Left ventricle myocardium inferior (tissue), 1 donor: ENCODE data around the gene REXO2. TPM values are rescaled to one million over a fixed set of nuclear protein-coding genes. Genes with fewer than 3 reads are reported as not detected.

Experiments
- DNase-seq: peaks from one replicate; pipeline ENCODE4 v3.0.0-alpha.2; 2020
- H3K27ac ChIP-seq: fragments of 200-600 bp; replicated peaks from 2 replicates; pipeline ENCODE4 v1.8.0; 2021
- H3K27me3 ChIP-seq: fragments of 200-600 bp; 2 replicates; pipeline ENCODE4 v1.8.0; 2021; ENCODE audit warnings: low read depth
- H3K36me3 ChIP-seq: fragments of 200-600 bp; 2 replicates; pipeline ENCODE4 v1.8.0; 2021
- H3K4me1 ChIP-seq: fragments of 200-600 bp; 2 replicates; pipeline ENCODE4 v1.8.0; 2021
- H3K4me3 ChIP-seq: fragments of 200-600 bp; 2 replicates; pipeline ENCODE4 v1.8.0; 2021; ENCODE audit warnings: mild to moderate bottlenecking, moderate library complexity
- H3K9me3 ChIP-seq: fragments of 200-600 bp; replicated peaks from 2 replicates; pipeline ENCODE4 v1.8.0; 2021
- intact Hi-C: fragments of 100-400 bp; cut with micrococcal nuclease; formaldehyde crosslinking; loops from one replicate; pipeline ENCODE4 v1.11.0; 2022
- total RNA-seq: library from RNA; stranded (reverse); fragmentation: NEBNext Ultra II Directional; extraction: Animal tissue kit (Norgen Biotek cat#: 25700); gene quantifications from one replicate; pipeline ENCODE4 v1.2.1, GENCODE V29; 2021
- TF ChIP-seq, protein P1 (sequence below): fragments of 200-600 bp; IDR thresholded peaks from 2 replicates; pipeline ENCODE4 v1.8.0; 2021; ENCODE audit warnings: antibody characterized with exemption, mild to moderate bottlenecking, borderline replicate concordance
- donor health status: DM: no; HTN: yes; CAD: no; lungs with severe emphysema.

Gene REXO2
- total RNA-seq, 1 donor from 2014 or later, result 182 TPM

- peak overlapping the region; percentile 91 for H3K27ac ChIP-seq
- H3K4me1 ChIP-seq, result peaks cover 66% of the 10 kb centered on the region
- H3K36me3 ChIP-seq, result peaks cover 16% of the 10 kb centered on the region
- intact Hi-C loops, result no loop called here
- H3K9me3 ChIP-seq, result no peaks in the 10 kb centered on the region
- TF ChIP-seq, protein P1, sequence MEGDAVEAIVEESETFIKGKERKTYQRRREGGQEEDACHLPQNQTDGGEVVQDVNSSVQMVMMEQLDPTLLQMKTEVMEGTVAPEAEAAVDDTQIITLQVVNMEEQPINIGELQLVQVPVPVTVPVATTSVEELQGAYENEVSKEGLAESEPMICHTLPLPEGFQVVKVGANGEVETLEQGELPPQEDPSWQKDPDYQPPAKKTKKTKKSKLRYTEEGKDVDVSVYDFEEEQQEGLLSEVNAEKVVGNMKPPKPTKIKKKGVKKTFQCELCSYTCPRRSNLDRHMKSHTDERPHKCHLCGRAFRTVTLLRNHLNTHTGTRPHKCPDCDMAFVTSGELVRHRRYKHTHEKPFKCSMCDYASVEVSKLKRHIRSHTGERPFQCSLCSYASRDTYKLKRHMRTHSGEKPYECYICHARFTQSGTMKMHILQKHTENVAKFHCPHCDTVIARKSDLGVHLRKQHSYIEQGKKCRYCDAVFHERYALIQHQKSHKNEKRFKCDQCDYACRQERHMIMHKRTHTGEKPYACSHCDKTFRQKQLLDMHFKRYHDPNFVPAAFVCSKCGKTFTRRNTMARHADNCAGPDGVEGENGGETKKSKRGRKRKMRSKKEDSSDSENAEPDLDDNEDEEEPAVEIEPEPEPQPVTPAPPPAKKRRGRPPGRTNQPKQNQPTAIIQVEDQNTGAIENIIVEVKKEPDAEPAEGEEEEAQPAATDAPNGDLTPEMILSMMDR, result no peak
- no peak for DNase-seq
- peak overlapping the region; percentile 90 for H3K4me3 ChIP-seq
- H3K27me3 ChIP-seq, result no peaks in the 10 kb centered on the region
These were observed 1.9 kb downstream of the REXO2 start for GRCh38 chr11:114440971-114441763.

DNA sequence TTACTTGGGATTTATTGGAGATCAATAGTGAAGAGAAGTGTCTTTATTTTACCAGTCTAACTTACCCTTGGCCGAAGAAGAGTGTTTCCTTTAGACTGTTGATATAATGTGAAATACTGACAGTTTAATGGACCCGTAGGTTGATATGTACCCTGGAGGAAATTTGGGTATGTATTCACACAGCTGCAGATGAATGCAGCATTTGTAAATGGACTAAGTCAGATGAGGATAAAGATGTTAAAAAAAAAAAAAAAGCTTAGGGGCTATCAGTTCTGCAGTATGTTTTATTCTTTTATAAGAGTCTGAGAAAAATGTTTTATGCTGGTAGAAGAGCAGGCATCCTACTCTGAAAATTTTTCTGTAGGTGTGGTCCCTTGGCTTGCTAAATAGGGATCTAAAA is 2.7 kb downstream of the REXO2 start:
- no peak for DNase-seq
- H3K9me3 ChIP-seq, result no peaks in the 10 kb centered on the region
- H3K27me3 ChIP-seq, result no peaks in the 10 kb centered on the region
- TF ChIP-seq, protein P1, result no peak
- peak overlapping the region; percentile 91 for H3K27ac ChIP-seq
- H3K36me3 ChIP-seq, result peaks cover 22% of the 10 kb centered on the region
- intact Hi-C loops, result no loop called here
- H3K4me1 ChIP-seq, result peaks cover 66% of the 10 kb centered on the region
- no peak overlapping the region for H3K4me3 ChIP-seq

DNA sequence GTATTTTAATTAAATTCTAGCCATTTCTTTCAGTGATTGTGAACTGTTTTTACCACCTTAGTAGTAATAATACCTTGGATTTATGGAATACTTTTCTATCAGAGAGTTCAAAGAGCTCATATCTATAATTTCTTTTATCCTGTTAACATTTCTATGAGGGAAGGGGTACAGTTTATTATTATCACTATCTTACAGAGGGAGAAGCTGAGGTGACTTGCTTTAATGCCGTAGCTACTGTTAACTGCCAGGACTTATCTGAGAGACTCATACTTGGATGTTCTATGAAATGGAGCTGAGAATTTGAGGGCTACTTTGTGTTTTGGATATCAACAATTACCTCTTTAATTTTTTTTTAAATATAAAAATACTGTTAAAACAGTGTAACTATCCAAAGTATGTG is 3.3 kb downstream of the REXO2 start:
- TF ChIP-seq, protein P1, result no peak
- no peak for DNase-seq
- Histone ChIP-seq H3K9me3 (no peaks in the 10 kb centered on the region), H3K36me3 (peaks cover 22% of the 10 kb centered on the region), H3K4me1 (peaks cover 71% of the 10 kb centered on the region), H3K4me3 (no peak overlapping the region), H3K27me3 (no peaks in the 10 kb centered on the region), H3K27ac (no peak overlapping the region)
- intact Hi-C loops, result no loop called here

- Histone ChIP-seq H3K36me3 (peaks cover 54% of the 10 kb centered on the region), H3K27me3 (no peaks in the 10 kb centered on the region), H3K4me1 (peaks cover 60% of the 10 kb centered on the region), H3K27ac (peak overlapping the region; percentile 7), H3K9me3 (no peaks in the 10 kb centered on the region), H3K4me3 (no peak overlapping the region)
- intact Hi-C loops, result no loop called here
- TF ChIP-seq, protein P1, result no peak
- DNase-seq, result no peak
These were observed 8.2 kb downstream of the REXO2 start for GRCh38 chr11:114447444-114447843.

DNA sequence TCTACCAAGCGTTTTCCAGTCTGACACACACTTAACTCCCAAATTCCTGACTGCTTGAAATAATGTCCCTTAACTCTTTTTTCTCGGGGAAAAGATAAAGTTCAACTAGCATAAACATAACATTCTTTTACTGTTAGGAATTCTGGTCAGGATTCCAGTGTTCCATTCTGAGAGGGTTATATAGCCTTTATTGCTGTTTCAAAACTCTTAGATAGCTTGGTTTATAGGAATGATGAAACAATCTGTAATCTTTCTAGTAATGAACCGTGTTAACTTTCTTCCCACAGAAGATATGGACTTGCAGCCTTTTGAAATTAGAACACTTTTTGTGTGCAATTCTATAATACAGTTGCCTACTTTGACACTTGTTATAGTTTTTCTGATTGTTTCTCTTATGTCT is 8.6 kb downstream of the REXO2 start:
- H3K27ac ChIP-seq, result peak overlapping the region; percentile 7
- intact Hi-C loops, result no loop called here
- peaks cover 56% of the 10 kb centered on the region for H3K4me1 ChIP-seq
- TF ChIP-seq, protein P1, result no peak
- DNase-seq, result no peak
- peaks cover 58% of the 10 kb centered on the region for H3K36me3 ChIP-seq
- H3K9me3 ChIP-seq, result no peaks in the 10 kb centered on the region
- H3K4me3 ChIP-seq, result no peak overlapping the region
- H3K27me3 ChIP-seq, result no peaks in the 10 kb centered on the region
